DMS153 treated with DMSO at 0.1 percent for 48 hours (cell line): Measurements from ENCODE around the gene NF2.

Source experiments
- DNase-seq: peaks from one replicate; lab custom pipeline; 2025; ENCODE audit not compliant: unreplicated experiment; lab: John Stamatoyannopoulos, UW

NF2 gene

DNA sequence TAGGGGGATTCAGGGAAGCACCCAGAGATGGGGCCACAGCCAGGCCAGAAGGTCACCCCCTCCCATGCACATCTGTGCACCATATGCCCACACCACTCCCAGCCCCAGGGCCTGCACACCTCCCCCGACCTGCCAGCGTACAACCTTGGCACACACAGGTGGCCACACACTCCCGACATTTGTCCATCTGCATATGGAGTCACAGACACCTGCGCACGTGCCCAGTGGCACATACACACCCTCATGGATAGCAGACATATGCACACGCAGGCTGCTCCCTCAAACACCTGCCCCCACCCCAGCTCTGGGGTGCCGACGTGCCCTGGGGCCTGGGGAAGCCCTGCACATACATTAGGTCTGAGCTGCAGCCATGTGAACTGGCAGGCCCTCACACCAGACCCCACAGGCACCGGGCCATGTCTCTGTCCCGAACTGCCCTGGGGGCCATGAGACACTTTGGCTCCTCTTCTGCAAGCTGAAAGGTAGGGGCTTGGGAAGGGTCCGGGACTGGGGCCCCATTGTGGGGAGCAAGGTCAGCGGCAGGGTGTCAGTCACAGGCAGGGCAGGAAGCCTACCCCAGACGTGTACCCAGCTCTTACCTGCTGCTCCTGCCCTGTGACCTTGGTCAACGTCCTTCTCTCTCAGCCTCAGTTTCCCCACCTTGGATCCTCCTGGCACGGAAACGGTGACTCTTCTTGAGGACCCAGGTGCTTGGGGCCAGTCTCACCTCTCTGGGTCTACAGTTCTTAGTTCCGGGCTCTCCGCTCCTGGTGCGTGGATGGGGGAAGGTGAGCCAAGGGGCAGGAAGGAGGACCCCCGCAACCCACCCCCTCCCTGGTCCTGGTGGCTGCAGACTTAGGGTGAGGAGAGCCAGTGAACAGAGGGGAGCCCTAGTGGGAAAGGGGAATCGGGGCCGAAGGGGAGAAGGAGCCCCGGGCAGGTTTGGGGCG is 115.8 kb downstream of the NF2 start:
- DNase-seq, result no peak

DNA sequence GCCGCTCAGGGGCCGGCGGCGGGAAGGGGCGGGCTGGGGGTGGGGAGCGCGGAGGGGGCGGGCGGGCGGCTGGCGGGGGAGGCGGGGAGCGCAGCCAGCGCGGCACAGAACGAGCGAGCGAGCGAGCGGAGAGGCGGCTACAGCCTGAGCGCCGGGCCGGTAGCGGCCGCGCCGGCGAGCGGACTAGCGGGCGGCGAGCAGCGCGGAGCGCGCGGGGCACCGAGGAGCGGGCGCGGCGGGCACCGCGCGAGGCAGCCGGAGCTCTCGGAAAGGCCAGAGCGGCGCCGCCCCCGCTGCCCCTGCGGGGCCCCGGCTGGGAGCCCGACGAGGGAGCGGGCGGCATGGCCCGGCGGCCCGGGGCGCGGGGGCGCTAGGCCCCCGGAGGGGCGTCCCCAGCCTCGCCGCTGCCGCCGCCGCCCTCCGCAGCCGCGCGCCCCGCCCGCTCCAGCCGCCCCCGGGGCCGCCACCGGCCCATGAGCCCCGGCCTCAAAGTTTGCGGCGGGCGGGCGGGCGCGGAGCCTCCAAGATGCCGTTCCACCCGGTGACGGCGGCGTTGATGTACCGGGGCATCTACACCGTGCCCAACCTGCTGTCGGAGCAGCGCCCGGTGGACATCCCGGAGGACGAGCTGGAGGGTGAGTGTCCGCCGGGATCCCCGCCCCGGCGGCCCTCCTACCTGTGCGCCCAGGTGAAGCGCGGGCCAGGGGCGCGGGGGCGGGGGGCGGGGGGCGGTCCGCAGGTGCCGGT is 116.6 kb downstream of the NF2 start, which contains the start of gene CABP7:
Gene CABP7 (plus strand): TSS at position 105 of the 747 bp plus-strand sequence. CDS start 422 bp downstream, at position 527.
- no peak for DNase-seq

DNA sequence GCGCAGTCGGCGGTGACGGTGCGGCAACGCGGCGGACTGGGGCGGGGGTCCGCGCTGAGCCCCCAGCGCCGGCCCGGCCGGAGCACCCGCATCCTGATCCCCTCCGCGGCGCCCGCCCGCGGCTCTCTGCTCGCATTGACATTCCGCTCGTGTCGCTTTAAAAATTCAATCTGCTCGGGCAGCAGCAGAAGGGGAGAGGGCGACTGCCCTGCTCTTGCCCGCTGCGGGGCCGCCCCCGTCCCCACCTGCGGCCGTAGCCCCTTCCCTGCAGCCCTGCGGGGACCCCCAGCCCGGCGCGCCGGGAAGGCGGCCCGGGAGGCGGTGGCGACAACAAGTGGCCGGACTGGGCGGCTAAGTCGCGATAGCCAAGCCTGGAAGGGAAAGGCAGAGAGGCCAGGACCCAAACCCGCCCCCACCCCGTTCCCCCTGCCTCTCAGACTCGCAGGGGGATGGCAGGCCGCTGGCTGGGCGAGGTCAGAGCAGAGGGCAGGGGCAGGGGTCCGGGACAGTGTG is 117.4 kb downstream of the NF2 start:
- no peak for DNase-seq

DNA sequence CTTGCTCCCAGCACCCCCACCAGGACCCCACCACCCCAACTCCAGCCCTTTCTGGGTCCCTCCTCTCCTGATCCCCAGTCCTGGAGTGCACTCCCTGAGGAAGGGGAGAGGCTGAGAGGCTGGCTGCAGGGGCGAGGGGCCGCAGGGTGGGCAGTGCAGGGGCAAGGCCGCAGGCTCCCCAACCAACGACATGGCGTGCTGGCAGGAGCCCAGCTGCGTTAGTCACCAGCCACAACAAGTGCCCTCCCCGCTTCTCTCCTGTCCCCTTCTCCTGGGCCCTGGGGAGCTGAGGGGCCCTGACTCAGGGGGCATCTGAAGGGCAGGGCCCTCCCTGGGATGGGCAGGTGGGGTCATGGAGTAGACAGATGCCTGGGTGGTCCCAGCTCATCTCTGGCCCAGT is 118.7 kb downstream of the NF2 start:
- DNase-seq, result no peak

DNA sequence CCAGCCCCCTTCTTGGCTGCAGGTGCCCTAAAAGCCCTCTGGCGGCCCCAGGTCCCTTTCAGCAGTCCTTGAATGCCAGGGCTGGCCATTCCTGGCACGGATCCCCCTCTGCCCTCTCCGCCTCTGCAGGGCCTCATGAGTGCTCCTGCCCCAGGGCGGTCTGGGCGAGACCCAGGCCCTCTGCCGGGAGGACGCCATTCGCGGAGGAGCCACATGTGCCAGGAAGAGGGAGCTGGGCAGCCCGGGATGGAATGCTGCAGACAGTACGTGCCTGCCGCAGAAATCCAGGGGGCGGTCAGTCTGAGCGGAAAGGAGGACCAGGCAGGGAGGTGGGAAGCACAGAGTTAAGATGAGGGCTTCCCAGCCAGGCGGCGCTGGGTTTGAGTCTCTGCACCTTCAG is 119.2 kb downstream of the NF2 start:
- DNase-seq, result no peak

DNA sequence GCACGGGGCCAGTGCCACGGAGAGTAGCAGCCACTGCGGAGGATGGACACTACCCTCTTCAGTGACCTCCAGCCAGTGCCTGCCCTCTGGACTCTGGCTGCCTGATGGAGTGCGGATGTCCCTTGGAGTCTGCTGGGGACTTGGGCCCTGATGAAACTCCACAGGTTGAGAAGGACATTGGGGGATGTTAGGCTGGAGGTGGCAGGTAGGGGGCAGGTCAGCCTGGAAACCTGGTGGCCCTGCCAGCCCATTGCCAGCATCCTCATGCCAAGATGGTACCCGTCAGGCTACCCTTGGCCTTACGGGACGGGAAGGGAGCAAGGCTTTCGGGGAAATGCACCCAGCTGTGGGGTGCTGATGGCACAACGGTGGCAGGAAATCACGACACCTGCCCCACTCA is 120.3 kb downstream of the NF2 start:
- no peak for DNase-seq

DNA sequence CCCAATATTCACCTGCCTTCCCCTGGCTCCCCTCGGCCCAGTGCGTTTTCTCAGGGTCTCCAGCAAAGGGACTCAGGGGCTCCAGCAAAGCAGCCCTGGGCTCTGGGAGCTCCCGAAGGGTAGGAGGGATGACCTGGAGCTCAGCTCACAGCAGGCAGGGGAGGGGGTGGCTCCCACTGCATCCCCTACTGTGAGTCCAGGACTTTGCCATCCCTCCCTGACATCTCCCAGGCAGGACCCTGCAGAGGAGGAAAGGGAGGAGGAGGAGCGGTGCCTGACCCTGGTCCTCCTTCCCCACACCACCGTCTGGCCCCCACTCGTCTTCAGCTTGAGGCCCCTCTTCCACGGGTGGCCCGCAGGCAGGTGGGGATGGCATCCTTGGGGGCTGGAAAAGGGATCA is 121.4 kb downstream of the NF2 start:
- DNase-seq, result no peak

DNA sequence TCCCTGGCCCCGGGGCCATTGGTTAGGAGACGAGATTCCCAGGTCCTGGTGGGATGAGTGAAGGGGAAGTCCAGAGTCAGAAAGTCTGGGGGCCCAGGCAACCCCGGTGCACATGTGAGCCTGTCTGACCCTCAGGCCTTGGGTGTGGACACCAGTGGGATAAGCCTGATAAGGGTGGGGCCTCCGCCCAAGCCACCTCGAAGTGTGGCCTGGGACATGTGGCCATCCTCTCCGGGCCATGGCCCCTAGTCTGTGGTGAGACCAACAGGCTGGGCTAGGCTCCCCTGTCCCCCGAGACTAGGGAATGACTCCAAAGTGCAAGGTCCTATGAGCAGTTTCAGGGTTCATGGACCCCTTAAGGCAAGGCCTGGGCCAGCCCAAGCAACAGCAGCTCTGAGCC is 122.7 kb downstream of the NF2 start:
- no peak for DNase-seq

DNA sequence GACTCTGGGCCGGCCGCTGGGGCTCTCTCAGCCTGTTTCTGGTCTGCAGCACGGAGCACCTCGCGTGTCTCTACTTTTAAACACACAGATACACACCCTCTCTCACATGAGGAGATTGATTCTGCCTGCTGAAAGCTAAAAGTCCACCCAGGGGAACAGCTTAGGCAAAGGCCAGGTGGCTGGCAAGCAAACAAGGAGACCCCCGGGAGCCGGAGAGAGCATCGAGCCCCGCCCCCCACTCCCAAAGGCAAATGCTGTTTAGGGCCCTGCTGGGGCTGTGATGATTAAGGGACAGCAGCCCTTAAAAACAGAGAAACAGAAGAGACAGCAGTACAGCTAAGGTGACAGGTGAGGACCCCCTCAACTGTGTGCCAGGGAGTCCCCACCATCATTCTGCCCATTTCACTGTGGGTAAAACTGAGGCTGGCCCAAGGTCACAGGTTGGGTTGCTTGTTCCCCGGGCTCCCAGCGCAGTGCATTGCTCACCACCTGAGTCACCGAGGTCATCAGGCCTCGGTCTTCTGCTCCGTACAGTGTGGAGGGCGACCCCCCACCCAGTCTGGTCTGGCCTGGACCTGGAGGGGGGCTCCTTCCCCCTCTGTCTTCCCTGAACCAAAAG is 123.2 kb downstream of the NF2 start:
- DNase-seq, result no peak

DNA sequence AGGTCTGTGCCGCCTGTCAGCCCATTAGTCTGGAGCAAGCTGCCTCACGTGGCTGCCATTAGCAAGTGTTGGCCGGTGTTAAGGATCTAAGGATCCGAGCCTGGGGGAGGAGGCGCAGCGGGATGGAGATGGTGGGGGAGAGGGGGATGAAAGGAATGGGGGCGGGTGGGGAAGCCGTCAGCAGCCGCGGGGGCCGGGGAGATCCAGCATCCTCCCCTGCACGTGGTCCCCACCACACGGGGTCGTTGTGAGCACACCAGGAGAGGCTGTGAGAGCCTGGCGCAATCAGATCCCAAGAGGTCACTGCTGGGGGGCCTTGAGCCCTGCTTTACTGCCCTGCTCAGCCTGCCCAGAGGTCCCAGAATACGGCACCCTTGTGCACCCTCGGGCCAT is 123.7 kb downstream of the NF2 start:
- DNase-seq, result no peak

DNA sequence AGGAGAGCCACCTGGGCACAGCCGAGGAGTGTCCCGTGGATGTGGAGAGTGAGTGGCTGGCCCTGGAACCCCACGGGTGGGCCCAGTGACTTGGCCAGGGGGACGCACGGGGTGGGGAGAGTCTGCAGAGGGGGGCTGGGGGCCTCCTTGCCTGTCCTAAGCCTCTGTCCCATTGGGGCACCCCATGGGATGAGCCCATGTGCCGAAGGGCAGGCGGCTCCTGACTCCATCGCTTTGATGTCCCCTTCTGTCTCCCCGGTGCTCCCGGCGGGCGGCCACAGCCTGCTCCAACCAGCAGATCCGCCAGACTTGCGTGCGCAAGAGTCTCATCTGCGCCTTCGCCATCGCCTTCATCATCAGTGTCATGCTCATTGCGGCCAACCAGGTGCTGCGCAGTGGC is 125.7 kb downstream of the NF2 start:
- DNase-seq, result no peak

DNA sequence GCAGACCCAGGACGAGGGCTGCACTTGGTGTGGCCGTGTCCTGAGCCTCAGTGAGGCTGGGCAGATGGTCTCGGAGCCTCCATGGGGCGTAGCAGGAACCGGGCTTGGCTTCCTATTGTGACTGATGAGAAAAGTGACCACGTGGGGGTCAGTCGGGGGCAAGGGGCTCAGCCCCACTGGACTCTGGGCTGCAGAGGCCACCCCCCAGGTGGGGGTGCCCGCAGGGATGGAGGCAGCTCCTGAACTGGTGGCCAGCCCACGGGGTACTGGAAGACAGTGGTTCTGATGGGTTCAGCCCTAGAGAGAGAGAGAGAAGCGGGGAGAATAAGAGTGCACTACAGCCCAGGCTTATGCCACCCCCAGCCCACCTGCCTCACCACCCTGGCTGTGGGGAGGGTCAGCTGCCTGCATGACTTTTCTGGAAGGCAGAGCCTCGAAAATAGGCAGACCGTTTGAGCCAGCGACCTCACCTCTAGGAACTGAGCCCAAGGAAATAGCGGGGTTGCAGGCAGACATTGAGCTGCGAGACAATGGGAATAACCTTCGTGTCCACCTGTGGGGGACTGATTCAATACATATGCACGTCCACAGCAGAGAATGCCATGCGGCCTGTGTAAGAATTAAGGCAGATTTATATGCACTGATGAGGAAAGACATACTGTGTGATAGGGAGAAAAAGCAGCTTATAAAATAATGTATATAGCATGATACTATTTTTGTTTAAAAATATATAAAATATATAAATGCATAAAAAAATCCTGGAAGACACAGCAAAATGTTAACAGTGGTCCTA is 127.8 kb downstream of the NF2 start:
- no peak for DNase-seq

DNA sequence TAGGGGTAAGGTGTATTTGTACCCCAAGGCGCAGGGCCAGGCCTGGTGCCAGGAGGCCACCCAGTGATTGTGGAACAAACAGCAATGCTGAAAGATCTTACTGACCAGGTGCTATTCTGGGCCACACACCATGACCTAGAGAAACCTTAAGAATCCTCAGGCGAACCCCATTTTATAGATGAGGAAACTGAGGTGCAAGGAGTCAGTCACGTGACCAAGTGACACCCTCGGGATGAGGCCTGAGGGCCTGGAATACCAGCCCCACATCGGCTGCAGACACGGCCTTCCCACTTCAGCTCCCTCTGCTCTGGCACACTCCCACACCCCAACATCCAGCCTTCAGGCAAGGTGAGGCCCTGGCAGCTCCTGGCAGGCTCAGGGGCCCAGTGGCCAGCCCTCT is 129.4 kb downstream of the NF2 start:
- no peak for DNase-seq

DNA sequence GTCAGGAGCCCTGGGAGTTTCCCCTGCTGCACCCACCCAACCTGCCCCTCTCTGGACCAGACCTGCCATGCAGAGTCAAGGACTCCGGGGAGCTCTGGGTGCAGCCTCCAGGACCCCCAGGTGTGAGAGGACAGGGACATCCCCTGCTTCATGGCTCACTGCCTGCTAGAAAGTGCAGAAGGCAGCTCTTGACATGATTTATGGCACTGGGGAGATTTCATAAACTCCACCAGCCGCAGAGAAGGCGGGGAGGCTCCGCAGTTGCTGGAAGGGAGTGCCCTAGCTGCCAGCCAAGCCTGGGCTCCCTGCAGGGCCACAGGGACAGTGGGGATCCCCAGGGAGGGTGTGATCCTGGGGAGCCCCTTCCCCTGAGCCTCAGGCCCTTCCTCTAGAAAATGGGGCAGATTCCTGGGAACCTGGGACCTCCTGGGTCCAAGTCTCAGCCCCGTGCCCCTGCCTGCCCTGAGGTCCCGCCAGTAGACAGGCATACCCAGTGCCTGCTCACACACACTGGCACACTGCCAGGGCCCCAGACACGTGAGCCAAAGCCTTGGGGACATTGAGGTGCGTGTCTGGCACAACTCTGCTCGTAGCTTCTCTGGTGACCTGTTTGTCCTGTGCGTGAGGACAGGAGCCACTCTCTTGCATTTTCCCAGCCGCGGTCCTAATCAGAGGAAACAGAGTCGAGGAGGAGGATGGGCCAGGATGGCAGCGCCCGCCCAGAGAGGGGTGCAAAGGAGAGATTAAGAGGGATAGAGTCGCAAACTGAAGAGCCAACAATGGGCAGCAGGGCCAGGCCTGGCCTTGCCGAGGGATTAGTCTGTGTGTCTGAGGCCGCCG is 130.1 kb downstream of the NF2 start:
- peak; percentile 67 for DNase-seq

DNA sequence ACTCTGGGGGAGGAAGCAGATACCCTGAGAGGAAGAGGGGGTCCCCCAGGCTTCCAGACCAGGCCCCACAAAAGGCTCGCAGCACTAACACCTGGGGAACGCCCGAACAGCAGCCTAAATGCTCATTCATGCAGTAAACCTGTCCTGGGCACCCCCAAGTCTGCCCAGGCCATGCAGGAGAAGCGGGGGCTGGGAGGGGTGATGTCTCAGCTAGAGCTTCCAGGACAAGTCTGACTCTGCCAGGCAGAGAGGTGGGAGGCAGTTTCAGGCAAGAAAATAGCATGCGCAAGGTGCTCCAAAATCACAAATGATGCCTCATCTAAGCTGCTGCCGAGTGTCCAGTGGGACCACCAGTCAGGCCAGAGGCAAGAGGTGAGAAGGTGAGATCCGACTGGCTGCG is 131.0 kb downstream of the NF2 start:
- no peak for DNase-seq

DNA sequence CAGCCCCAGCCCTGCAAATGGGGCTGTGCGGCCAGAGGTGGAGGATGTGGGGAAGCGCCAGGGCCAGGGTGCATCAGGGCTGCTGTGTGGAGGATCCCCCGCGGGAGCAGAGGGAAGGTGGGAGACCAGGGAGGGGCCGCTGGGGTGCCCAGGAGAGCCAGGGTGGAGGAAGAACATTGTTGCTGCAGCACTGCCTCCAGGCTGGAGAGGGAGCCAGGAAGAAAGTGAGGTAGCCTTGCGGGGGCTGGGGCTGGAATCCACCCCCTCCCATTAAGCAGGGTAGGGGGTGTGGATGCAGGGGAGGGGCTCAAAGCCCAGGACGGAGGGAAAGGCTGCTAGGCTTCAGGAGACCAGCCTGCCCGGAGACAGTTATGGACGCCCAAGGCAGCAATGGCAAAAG is 131.4 kb downstream of the NF2 start:
- no peak for DNase-seq

DNA sequence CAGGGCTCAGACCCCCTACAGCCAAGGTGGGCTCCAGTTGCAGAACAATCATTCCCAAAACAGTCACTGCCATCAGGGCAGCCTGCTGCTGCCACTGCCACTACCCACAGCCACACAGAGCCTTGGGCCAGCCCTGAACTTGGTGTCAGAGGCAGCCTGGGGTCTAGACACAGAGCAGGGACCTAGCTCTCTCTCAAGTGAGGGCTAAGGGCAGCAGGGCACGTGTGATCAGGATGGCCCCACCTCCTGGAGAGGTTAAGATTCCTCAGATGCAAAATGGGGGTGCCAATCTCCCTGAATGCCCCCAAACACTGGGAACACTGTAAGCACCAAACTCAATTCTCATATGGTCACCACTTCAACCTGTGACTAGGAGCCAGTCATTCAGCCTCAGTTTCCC is 132.0 kb downstream of the NF2 start:
- no peak for DNase-seq

DNA sequence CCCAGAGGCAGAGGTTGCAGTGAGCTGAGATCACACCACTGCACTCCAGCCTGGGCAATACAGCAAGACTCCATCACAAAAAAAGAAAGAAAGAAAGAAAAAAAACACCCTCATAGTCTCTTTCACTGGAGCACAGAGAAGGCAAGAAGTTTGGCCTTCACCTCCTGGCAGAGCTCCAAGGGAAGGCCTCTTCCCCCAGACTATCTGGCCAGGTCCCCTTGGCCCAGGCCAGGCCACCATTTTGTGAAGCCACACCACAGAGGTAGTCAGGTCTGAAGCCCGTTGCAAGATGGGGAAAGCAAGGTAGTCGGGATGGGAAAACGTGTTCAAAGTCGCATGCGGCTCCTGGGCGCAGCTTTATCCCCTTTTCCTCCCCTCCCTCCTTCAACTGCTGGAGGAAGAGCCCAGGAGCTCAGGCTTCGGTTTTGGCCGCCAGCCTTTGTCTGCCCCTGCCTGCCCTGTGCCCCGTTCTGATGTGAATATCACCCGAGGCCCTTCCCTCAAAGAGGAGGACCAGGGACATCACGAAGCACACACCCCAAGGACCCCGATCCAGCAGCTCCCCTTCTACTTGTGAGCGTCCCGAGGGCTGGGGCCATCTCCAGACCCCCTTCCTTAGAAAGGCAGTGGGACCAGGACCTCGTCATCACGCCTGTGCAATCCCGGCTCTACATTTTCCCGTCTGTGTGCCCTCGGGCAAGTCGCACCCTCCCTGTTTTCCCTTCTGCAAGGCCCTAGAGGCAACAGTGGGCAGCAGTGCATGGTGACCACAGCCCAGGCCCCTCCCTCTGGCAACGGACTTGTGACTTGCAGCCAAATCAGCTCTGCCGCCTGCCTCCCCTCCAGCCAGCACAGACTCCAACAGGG is 134.1 kb downstream of the NF2 start:
- no peak for DNase-seq
